ENCODE measurements around the gene ARTN.

ARTN gene

DNA sequence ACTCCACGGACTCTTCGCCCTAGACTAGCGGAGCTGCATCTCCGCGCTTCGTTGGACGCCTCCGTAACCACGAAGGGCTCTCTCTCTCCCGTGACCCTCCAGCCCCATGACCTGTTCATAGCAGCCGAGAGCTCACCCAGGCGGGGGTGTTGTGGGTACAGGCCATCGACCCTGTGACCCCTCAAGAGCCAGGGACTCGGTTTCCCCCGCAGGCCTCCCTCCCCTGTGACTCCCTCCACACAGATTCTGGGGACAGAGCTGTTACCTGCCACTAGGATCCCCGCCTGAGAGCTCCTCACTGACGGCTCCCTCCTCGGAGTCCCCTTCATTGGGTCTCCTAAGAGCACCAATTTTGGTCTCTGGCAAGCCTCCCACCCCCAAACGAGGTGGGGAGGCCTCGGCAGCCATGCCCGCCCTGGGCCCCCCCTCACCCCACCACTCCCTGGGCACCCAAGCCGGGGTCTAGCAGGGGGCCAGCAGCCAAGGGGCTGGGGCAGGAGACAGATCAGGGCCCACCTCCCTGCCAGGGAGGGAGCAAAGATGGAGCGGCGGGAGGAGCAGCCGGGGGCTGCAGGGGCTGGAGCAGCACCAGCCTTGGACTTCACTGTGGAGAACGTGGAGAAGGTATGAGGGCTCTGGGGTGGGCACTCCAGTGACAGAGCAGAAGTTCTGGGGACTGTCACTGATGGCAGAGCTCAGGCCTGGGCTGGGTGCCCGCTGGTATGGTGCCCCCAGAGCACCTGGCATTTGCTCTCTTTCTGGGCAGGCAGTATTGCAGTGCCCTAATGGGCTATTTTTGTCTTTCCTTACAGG lies 13.7 kb downstream of the ARTN start:
- Histone ChIP-seq H3K27ac (ENCODE audit: insufficient read depth, low read length, poor library complexity, severe bottlenecking) (peak overlapping the region; percentile 98), H3K4me3 (ENCODE audit: insufficient read depth, low read depth, low read length, poor library complexity, severe bottlenecking) (peak overlapping the region; percentile 80), H3K4me1 (ENCODE audit: control insufficient read depth, insufficient read depth, low read length, poor library complexity, severe bottlenecking) (peaks cover 24% of the 10 kb centered on the region), H3K36me3 (ENCODE audit: control insufficient read depth, insufficient read depth, low read length) (no peaks in the 10 kb centered on the region), H3K27me3 (replicated peaks; ENCODE audit: control insufficient read depth, insufficient read depth, low read length, poor library complexity, severe bottlenecking) (no peaks in the 10 kb centered on the region), H3K9me3 (ENCODE audit: control insufficient read depth, low read length) (no peaks in the 10 kb centered on the region)
- DNase-seq, result no peak

- no peak overlapping the region for H3K27ac ChIP-seq (ENCODE audit: insufficient read depth, low read length, poor library complexity, severe bottlenecking)
- no peaks in the 10 kb centered on the region for H3K27me3 ChIP-seq (replicated peaks; ENCODE audit: control insufficient read depth, insufficient read depth, low read length, poor library complexity, severe bottlenecking)
- no peaks in the 10 kb centered on the region for H3K36me3 ChIP-seq (ENCODE audit: control insufficient read depth, insufficient read depth, low read length)
- DNase-seq, result no peak
- peaks cover 24% of the 10 kb centered on the region for H3K4me1 ChIP-seq (ENCODE audit: control insufficient read depth, insufficient read depth, low read length, poor library complexity, severe bottlenecking)
- no peaks in the 10 kb centered on the region for H3K9me3 ChIP-seq (ENCODE audit: control insufficient read depth, low read length)
- no peak overlapping the region for H3K4me3 ChIP-seq (ENCODE audit: insufficient read depth, low read depth, low read length, poor library complexity, severe bottlenecking)
Observed at GRCh38 chr1:43947874-43948437, 14.4 kb downstream of the ARTN start.

- Histone ChIP-seq H3K27me3 (replicated peaks; ENCODE audit: control insufficient read depth, insufficient read depth, low read length, poor library complexity, severe bottlenecking) (no peaks in the 10 kb centered on the region), H3K4me3 (ENCODE audit: insufficient read depth, low read depth, low read length, poor library complexity, severe bottlenecking) (no peak overlapping the region), H3K4me1 (ENCODE audit: control insufficient read depth, insufficient read depth, low read length, poor library complexity, severe bottlenecking) (peaks cover 24% of the 10 kb centered on the region), H3K27ac (ENCODE audit: insufficient read depth, low read length, poor library complexity, severe bottlenecking) (no peak overlapping the region), H3K36me3 (ENCODE audit: control insufficient read depth, insufficient read depth, low read length) (no peaks in the 10 kb centered on the region), H3K9me3 (ENCODE audit: control insufficient read depth, low read length) (no peaks in the 10 kb centered on the region)
- no peak for DNase-seq
Observed at GRCh38 chr1:43949678-43950077, 16.1 kb downstream of the ARTN start.

DNA sequence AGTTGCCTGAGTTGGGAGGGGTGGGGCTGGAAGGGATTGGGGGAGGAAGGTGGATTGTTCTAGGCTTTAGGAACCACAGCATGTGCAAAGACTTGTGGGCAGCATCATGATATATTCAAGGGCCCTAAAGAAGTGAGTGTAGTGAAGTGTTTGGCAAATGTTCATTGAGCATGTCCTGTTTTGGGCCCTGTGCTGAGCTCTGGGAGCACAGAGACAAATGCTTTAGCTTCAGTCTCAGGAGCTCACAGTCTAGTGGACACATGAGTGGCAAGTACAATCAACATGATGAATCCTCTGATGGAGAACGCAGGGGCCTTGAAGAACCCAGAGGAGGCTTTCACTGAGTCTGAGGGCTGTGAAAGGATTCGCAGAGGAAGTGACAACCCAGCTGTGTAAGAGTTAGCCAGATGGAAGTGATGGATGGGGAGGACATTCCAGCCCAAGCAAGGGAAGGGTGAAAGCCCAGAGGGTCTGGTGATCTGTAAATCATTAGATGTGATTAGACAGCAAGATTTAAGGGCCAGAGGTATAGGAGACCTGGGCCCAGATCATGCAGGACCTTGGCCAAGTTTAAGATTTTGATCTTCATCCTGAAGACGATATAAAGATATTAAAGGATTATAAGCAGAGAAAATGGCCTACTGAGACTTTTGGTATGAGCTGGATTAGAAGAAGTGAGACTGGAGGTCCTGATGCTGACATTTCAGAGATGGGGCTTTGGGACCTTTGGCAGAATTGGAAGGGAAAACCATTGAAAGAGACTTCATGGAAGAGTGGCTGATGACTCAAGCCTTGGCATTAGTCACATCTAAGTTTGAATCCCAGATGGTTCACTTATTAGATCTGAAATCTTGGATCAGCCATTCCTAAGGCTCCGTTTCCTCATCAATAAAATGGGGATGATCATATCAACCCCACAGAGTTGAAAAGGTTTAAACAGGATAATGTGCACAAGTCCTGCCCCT lies 17.7 kb downstream of the ARTN start:
- Histone ChIP-seq H3K36me3 (ENCODE audit: control insufficient read depth, insufficient read depth, low read length) (no peaks in the 10 kb centered on the region), H3K4me3 (ENCODE audit: insufficient read depth, low read depth, low read length, poor library complexity, severe bottlenecking) (no peak overlapping the region), H3K9me3 (ENCODE audit: control insufficient read depth, low read length) (no peaks in the 10 kb centered on the region), H3K27ac (ENCODE audit: insufficient read depth, low read length, poor library complexity, severe bottlenecking) (no peak overlapping the region), H3K27me3 (replicated peaks; ENCODE audit: control insufficient read depth, insufficient read depth, low read length, poor library complexity, severe bottlenecking) (no peaks in the 10 kb centered on the region), H3K4me1 (ENCODE audit: control insufficient read depth, insufficient read depth, low read length, poor library complexity, severe bottlenecking) (peaks cover 16% of the 10 kb centered on the region)
- no peak for DNase-seq

GRCh38 chr1:43952731-43953346 lies 19.2 kb downstream of the ARTN start:
- Histone ChIP-seq H3K36me3 (ENCODE audit: control insufficient read depth, insufficient read depth, low read length) (peaks cover 2% of the 10 kb centered on the region), H3K27me3 (replicated peaks; ENCODE audit: control insufficient read depth, insufficient read depth, low read length, poor library complexity, severe bottlenecking) (no peaks in the 10 kb centered on the region), H3K27ac (ENCODE audit: insufficient read depth, low read length, poor library complexity, severe bottlenecking) (no peak overlapping the region), H3K4me3 (ENCODE audit: insufficient read depth, low read depth, low read length, poor library complexity, severe bottlenecking) (no peak overlapping the region), H3K9me3 (ENCODE audit: control insufficient read depth, low read length) (no peaks in the 10 kb centered on the region), H3K4me1 (ENCODE audit: control insufficient read depth, insufficient read depth, low read length, poor library complexity, severe bottlenecking) (peaks cover 5% of the 10 kb centered on the region)
- no peak for DNase-seq

DNA sequence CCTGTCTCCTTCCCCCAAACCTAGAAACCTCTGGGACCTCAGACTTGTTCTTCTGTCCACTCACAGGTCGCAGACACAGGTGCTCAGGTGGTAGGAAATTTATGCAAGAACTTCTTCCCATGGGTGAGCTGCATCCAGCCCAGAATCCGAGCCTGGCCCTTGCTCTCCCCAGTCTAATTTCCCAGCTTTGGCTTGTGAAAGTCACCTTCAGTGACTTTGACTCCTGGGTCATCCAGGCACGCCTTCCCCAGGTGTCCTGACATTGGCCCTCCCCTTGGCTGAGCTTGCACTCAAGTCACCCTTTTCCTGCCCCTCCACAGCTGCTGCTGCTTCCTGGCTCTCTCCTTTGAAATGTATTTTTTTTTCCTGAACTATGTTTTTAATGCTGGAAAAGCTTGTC lies 19.8 kb downstream of the ARTN start:
- no peak overlapping the region for H3K27ac ChIP-seq (ENCODE audit: insufficient read depth, low read length, poor library complexity, severe bottlenecking)
- no peaks in the 10 kb centered on the region for H3K9me3 ChIP-seq (ENCODE audit: control insufficient read depth, low read length)
- H3K4me3 ChIP-seq (ENCODE audit: insufficient read depth, low read depth, low read length, poor library complexity, severe bottlenecking), result no peak overlapping the region
- DNase-seq, result no peak
- H3K4me1 ChIP-seq (ENCODE audit: control insufficient read depth, insufficient read depth, low read length, poor library complexity, severe bottlenecking), result peaks cover 1% of the 10 kb centered on the region
- peaks cover 7% of the 10 kb centered on the region for H3K36me3 ChIP-seq (ENCODE audit: control insufficient read depth, insufficient read depth, low read length)
- no peaks in the 10 kb centered on the region for H3K27me3 ChIP-seq (replicated peaks; ENCODE audit: control insufficient read depth, insufficient read depth, low read length, poor library complexity, severe bottlenecking)

GRCh38 chr1:43954036-43954435 lies 20.4 kb downstream of the ARTN start:
- Histone ChIP-seq H3K9me3 (ENCODE audit: control insufficient read depth, low read length) (no peaks in the 10 kb centered on the region), H3K27me3 (replicated peaks; ENCODE audit: control insufficient read depth, insufficient read depth, low read length, poor library complexity, severe bottlenecking) (no peaks in the 10 kb centered on the region), H3K36me3 (ENCODE audit: control insufficient read depth, insufficient read depth, low read length) (peaks cover 8% of the 10 kb centered on the region), H3K27ac (ENCODE audit: insufficient read depth, low read length, poor library complexity, severe bottlenecking) (no peak overlapping the region), H3K4me3 (ENCODE audit: insufficient read depth, low read depth, low read length, poor library complexity, severe bottlenecking) (no peak overlapping the region), H3K4me1 (ENCODE audit: control insufficient read depth, insufficient read depth, low read length, poor library complexity, severe bottlenecking) (no peaks in the 10 kb centered on the region)
- DNase-seq, result no peak

DNA sequence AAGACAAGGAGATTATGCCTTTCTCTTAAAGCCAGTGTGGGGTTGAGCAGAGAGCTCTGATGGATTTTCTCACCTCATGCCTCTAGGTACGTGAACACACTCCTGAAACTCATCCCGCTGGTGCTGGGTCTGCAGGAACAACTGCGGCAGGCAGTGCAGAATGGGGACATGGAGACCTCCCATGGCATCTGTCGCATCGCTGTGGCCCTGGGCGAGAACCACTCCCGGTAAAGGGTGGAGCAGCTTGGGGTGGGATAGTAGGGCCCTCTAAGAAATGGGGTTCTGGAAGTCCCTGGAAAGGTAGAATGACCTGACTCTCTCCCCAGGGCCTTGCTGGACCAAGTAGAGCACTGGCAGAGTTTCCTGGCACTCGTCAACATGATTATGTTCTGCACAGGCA lies 22.6 kb downstream of the ARTN start:
- peaks cover 20% of the 10 kb centered on the region for H3K36me3 ChIP-seq (ENCODE audit: control insufficient read depth, insufficient read depth, low read length)

GRCh38 chr1:43957407-43958040 lies 23.9 kb downstream of the ARTN start:
- Histone ChIP-seq H3K9me3 (ENCODE audit: control insufficient read depth, low read length) (no peaks in the 10 kb centered on the region), H3K27me3 (replicated peaks; ENCODE audit: control insufficient read depth, insufficient read depth, low read length, poor library complexity, severe bottlenecking) (no peaks in the 10 kb centered on the region), H3K36me3 (ENCODE audit: control insufficient read depth, insufficient read depth, low read length) (peaks cover 20% of the 10 kb centered on the region), H3K27ac (ENCODE audit: insufficient read depth, low read length, poor library complexity, severe bottlenecking) (no peak overlapping the region), H3K4me1 (ENCODE audit: control insufficient read depth, insufficient read depth, low read length, poor library complexity, severe bottlenecking) (no peaks in the 10 kb centered on the region), H3K4me3 (ENCODE audit: insufficient read depth, low read depth, low read length, poor library complexity, severe bottlenecking) (no peak overlapping the region)
- no peak for DNase-seq

More for the DNA sequence above, 22.6 kb downstream of the ARTN start:
- Histone ChIP-seq H3K27me3 (replicated peaks; ENCODE audit: control insufficient read depth, insufficient read depth, low read length, poor library complexity, severe bottlenecking) (no peaks in the 10 kb centered on the region), H3K27ac (ENCODE audit: insufficient read depth, low read length, poor library complexity, severe bottlenecking) (no peak overlapping the region), H3K4me3 (ENCODE audit: insufficient read depth, low read depth, low read length, poor library complexity, severe bottlenecking) (no peak overlapping the region), H3K4me1 (ENCODE audit: control insufficient read depth, insufficient read depth, low read length, poor library complexity, severe bottlenecking) (no peaks in the 10 kb centered on the region), H3K9me3 (ENCODE audit: control insufficient read depth, low read length) (no peaks in the 10 kb centered on the region)
- no peak for DNase-seq

Data from effector memory CD4-positive, alpha-beta T cell (primary cell).